Breast epithelium (tissue), 4 donors: ENCODE measurements around the gene ZNF787. TPM values are rescaled to one million over a fixed set of nuclear protein-coding genes. Genes with fewer than 3 reads are reported as not detected.
A peak's percentile ranks its signal among the peaks of the same experiment; 100 is the strongest.

Experiments used
- DNase-seq, 2 donors: peaks; one replicate each; pipeline ENCODE4 v3.0.0-alpha.2; 2019; ENCODE audit warnings: low spot score in 2 of 2
- H3K27ac ChIP-seq, 2 donors: fragments of 200-600 bp; sonication (generic) in 1 of 2; one replicate each; pipeline ENCODE4 v1.5.1; 2016 to 2019; ENCODE audit warnings: mild to moderate bottlenecking in 1 of 2
- H3K27me3 ChIP-seq, 2 donors: fragments of 200-600 bp; sonication (generic) in 1 of 2; one replicate each; pipeline versions ENCODE4 v1.5.1 to v1.6.0; 2017 to 2019; ENCODE audit warnings: control low read depth in 1 of 2, mild to moderate bottlenecking in 1 of 2
- H3K36me3 ChIP-seq: fragments of 200-600 bp; one replicate; pipeline ENCODE4 v1.5.1; 2019
- H3K4me1 ChIP-seq, 2 donors: fragments of 200-600 bp; sonication (generic); one replicate each; pipeline ENCODE4 v1.5.1; 2016 to 2019; ENCODE audit warnings: control low read depth in 1 of 2
- H3K4me3 ChIP-seq, 3 donors: fragments of 200-600 bp; sonication (generic); 1 replicate in 2 of 3; 2 replicates in 1 of 3; pipeline ENCODE4 v1.5.1; 2016 to 2019; ENCODE audit warnings: mild to moderate bottlenecking in 3 of 3, moderate library complexity in 2 of 3
- H3K9me3 ChIP-seq, 2 donors: fragments of 200-600 bp; sonication (generic) in 1 of 2; one replicate each; pipeline ENCODE4 v1.5.1; 2016 to 2019; ENCODE audit warnings: control low read depth in 1 of 2
- CTCF ChIP-seq, 3 donors: fragments of 450-650 bp; IDR thresholded peaks; one replicate each; pipeline ENCODE4 v1.5.1; 2016 to 2017; ENCODE audit warnings: antibody characterized with exemption in 3 of 3, mild to moderate bottlenecking in 3 of 3, moderate library complexity in 3 of 3
- POLR2A ChIP-seq: fragments of 450-650 bp; IDR thresholded peaks from one replicate; pipeline ENCODE4 v1.6.1; 2016; ENCODE audit warnings: antibody characterized with exemption, mild to moderate bottlenecking, moderate library complexity
- POLR2AphosphoS5 ChIP-seq, 3 donors: sonication (generic); formaldehyde crosslinking; IDR thresholded peaks; one replicate each; pipeline ENCODE4 v1.6.1; 2017; ENCODE audit warnings: antibody characterized with exemption in 3 of 3
- intact Hi-C: fragments of 100-400 bp; cut with DNase I; formaldehyde crosslinking; loops from one replicate; pipeline ENCODE4 v1.15.1; 2023; ENCODE audit warnings: low total_unique reads
- total RNA-seq, 3 donors: library from RNA; depleted of rRNA; stranded (reverse); fragments of >200 nt; gene quantifications; one replicate each; pipeline ENCODE4 v1.1.0, GENCODE V29; 2016

ZNF787 gene
- 10 to 100 TPM; 10.2 to 11.1 (median 10.4) TPM for total RNA-seq

- Histone ChIP-seq H3K9me3 (no peaks in the 10 kb centered on the region), H3K36me3 (no peaks in the 10 kb centered on the region), H3K4me3 (peak within 1 kb of the TSS; percentile 79 to 83 (median 82)), H3K27me3 (no peaks in the 10 kb centered on the region), H3K27ac (peak within 1 kb of the TSS; percentile 95 to 98), H3K4me1 (peaks cover 0 to 26% of the 10 kb centered on the region in 2 donors)
- intact Hi-C loops: no loop called here
- TF ChIP-seq POLR2AphosphoS5 (IDR thresholded peaks at IDR 0.05): peak; percentile 78 to 92 (median 85)
- TF ChIP-seq CTCF (IDR thresholded peaks at IDR 0.05): no peak
- peak; percentile 27 for TF ChIP-seq POLR2A
- peak; percentile 98 to 99 for DNase-seq
Observed at GRCh38 chr19:56121180-56122167, at the start of gene ZNF787. TSS of gene ZNF787 (minus strand) at chr19:56121295. CDS start at chr19:56103217, 18,078 bp downstream.

- no peak for TF ChIP-seq CTCF (IDR thresholded peaks at IDR 0.05)
- TF ChIP-seq POLR2A: no peak
- intact Hi-C loops: no loop called here
- Histone ChIP-seq H3K36me3 (no peaks in the 10 kb centered on the region), H3K4me1 (no peaks in the 10 kb centered on the region), H3K4me3 (no peak overlapping the region), H3K27ac (no peak overlapping the region), H3K9me3 (no peaks in the 10 kb centered on the region), H3K27me3 (peaks cover 0 to 12% of the 10 kb centered on the region in 2 donors)
- DNase-seq: no peak
Observed at GRCh38 chr19:56170261-56170660, 49.2 kb upstream of the ZNF787 start.

GRCh38 chr19:56167064-56167578, 46.0 kb upstream of the ZNF787 start:
- Histone ChIP-seq H3K27me3 (no peaks in the 10 kb centered on the region), H3K9me3 (no peaks in the 10 kb centered on the region), H3K27ac (no peak overlapping the region), H3K36me3 (no peaks in the 10 kb centered on the region), H3K4me1 (no peaks in the 10 kb centered on the region), H3K4me3 (no peak overlapping the region)
- TF ChIP-seq POLR2A (no peak), CTCF (IDR thresholded peaks at IDR 0.05) (no peak), POLR2AphosphoS5 (IDR thresholded peaks at IDR 0.05) (no peak)
- intact Hi-C loops: loop anchor here (5.0 kb wide), 1 partner anchor 90 kb away; no protein-coding TSS in a partner anchor
- DNase-seq: no peak

- intact Hi-C loops: no loop called here
- Histone ChIP-seq H3K27me3 (no peaks in the 10 kb centered on the region), H3K4me1 (no peaks in the 10 kb centered on the region), H3K27ac (no peak overlapping the region), H3K9me3 (no peaks in the 10 kb centered on the region), H3K4me3 (no peak overlapping the region), H3K36me3 (peaks cover 5% of the 10 kb centered on the region)
- TF ChIP-seq POLR2A (no peak), CTCF (IDR thresholded peaks at IDR 0.05) (no peak), POLR2AphosphoS5 (IDR thresholded peaks at IDR 0.05) (no peak)
- DNase-seq: no peak
Observed at GRCh38 chr19:56163097-56163496, 42.0 kb upstream of the ZNF787 start.

GRCh38 chr19:56162258-56162657, 41.2 kb upstream of the ZNF787 start:
- H3K36me3 ChIP-seq: peaks cover 5% of the 10 kb centered on the region
- no peak overlapping the region for H3K4me3 ChIP-seq
- no peak for DNase-seq
- H3K4me1 ChIP-seq: no peaks in the 10 kb centered on the region
- intact Hi-C loops: no loop called here
- no peaks in the 10 kb centered on the region for H3K27me3 ChIP-seq
- H3K9me3 ChIP-seq: no peaks in the 10 kb centered on the region
- no peak for TF ChIP-seq POLR2AphosphoS5 (IDR thresholded peaks at IDR 0.05)
- no peak for TF ChIP-seq CTCF (IDR thresholded peaks at IDR 0.05)
- TF ChIP-seq POLR2A: no peak
- no peak overlapping the region for H3K27ac ChIP-seq
